ENCODE measurements around the gene RIGI. TPM values are rescaled to one million over a fixed set of nuclear protein-coding genes. Genes with fewer than 3 reads are reported as not detected.
"Not testable (repeated sequence)": the region's sequence is repeated elsewhere in the genome, so short reads cannot be mapped to it uniquely, and the experiment has no call there.

RIGI gene
- polyA plus RNA-seq, 1 experiment, result 2.4 TPM

DNA sequence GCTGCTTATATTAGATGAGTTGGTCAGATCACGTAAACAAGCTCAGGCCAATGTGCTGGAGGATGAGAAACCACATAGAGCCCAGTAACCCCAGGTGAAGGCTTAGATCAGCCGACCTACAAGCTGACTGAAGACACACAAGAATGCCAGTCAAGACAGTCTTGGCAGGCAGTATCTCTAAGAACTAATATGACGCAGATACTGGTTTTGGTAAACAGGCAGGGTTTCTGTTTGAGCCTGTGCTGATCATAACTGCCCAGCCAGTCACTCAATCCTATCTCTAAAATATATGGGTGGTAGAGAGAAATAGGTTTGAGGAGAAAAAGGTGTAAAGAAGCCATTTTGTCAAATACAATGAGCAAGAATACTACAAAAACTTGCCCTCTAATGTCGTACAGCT lies 7.8 kb upstream of the RIGI start:
- ChIA-PET CTCF (interaction anchor here (1.1 kb wide), 1 partner anchor 48 kb away, joined by 3 read pairs; no protein-coding TSS in a partner anchor), POLR2A (interaction anchor here (0.5 kb wide), 1 partner anchor 82 kb away, joined by 5 read pairs; no protein-coding TSS in a partner anchor)
- TF ChIP-seq, protein P1, sequence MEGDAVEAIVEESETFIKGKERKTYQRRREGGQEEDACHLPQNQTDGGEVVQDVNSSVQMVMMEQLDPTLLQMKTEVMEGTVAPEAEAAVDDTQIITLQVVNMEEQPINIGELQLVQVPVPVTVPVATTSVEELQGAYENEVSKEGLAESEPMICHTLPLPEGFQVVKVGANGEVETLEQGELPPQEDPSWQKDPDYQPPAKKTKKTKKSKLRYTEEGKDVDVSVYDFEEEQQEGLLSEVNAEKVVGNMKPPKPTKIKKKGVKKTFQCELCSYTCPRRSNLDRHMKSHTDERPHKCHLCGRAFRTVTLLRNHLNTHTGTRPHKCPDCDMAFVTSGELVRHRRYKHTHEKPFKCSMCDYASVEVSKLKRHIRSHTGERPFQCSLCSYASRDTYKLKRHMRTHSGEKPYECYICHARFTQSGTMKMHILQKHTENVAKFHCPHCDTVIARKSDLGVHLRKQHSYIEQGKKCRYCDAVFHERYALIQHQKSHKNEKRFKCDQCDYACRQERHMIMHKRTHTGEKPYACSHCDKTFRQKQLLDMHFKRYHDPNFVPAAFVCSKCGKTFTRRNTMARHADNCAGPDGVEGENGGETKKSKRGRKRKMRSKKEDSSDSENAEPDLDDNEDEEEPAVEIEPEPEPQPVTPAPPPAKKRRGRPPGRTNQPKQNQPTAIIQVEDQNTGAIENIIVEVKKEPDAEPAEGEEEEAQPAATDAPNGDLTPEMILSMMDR (IDR thresholded peaks at IDR 0.05; ENCODE audit: insufficient read depth, low read depth, low read length), result no peak
- no peaks in the 10 kb centered on the region; the same call in 1 of the 2 replicates for H3K36me3 ChIP-seq (ENCODE audit: control insufficient read depth, insufficient read depth, low read length)
- no peaks in the 10 kb centered on the region for H3K27me3 ChIP-seq (ENCODE audit: control insufficient read depth, insufficient read depth, low read length)
- DNase-seq (ENCODE audit: low read depth), result no peak
- no peak overlapping the region for H3K4me3 ChIP-seq (ENCODE audit: low read depth, low read length)

DNA sequence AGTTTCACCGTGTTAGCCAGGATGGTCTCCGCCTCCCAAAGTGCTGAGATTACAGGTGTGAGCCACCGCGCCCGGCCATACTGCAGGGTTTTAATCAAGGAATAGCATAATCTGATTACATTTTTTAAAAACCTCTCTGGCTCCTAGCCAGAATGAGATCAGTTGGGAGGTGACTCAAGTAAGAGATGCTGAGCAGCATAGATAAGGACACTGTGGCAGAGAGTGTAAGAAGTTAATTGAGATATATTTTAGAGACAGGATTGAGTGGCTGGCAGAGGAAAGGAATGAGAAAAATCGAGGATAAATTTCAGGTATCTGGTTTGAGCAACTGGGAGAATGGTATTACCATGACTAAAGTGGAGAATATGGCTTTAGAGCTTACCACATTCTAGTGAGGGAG lies 7.3 kb upstream of the RIGI start:
- ChIA-PET POLR2A (interaction anchor here (0.5 kb wide), 1 partner anchor 82 kb away, joined by 5 read pairs; no protein-coding TSS in a partner anchor), CTCF (interaction anchor here (1.0 to 1.6 kb wide), 3 partner anchors 12 to 154 kb away, joined by 3 to 6 read pairs (median 5); no protein-coding TSS in a partner anchor)
- Histone ChIP-seq H3K36me3 (ENCODE audit: control insufficient read depth, insufficient read depth, low read length) (no peaks in the 10 kb centered on the region), H3K4me3 (ENCODE audit: low read depth, low read length) (no peak overlapping the region), H3K27me3 (ENCODE audit: control insufficient read depth, insufficient read depth, low read length) (no peaks in the 10 kb centered on the region)
- TF ChIP-seq, protein P1 (IDR thresholded peaks at IDR 0.05; ENCODE audit: insufficient read depth, low read depth, low read length), result no peak
- DNase-seq (ENCODE audit: low read depth), result no peak

DNA sequence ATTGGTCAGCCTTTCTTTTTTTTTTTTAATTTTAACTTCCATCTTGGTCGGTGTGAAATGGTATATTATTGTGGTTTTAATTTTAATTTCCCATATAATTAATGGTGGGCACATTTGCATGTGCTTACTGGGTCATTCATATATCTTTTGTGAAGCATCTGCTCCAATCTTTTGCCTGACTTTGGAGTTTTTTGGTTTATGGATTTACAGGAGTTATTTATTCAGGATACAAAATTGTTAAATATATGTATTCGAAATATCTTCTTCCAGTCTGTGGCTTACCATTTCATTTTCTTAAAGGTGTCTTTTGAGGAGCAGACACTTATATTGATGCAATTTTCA lies 682 bp upstream of the RIGI start:
- TF ChIP-seq, protein P1 (IDR thresholded peaks at IDR 0.05; ENCODE audit: insufficient read depth, low read depth, low read length), result no peak
- no peak for DNase-seq (ENCODE audit: low read depth)
- no peaks in the 10 kb centered on the region for H3K27me3 ChIP-seq (ENCODE audit: control insufficient read depth, insufficient read depth, low read length)
- H3K36me3 ChIP-seq (ENCODE audit: control insufficient read depth, insufficient read depth, low read length), result no peaks in the 10 kb centered on the region
- H3K4me3 ChIP-seq (ENCODE audit: low read depth, low read length), result peak overlapping the region; percentile 68
- ChIA-PET POLR2A (interaction anchor here (0.6 kb wide), 2 partner anchors 25 to 66 kb away, joined by 4 to 14 read pairs; no protein-coding TSS in a partner anchor), CTCF (interaction anchor here (0.7 to 3.6 kb wide), 6 partner anchors 14 to 148 kb away, joined by 3 to 41 read pairs (median 3); no protein-coding TSS in a partner anchor)

DNA sequence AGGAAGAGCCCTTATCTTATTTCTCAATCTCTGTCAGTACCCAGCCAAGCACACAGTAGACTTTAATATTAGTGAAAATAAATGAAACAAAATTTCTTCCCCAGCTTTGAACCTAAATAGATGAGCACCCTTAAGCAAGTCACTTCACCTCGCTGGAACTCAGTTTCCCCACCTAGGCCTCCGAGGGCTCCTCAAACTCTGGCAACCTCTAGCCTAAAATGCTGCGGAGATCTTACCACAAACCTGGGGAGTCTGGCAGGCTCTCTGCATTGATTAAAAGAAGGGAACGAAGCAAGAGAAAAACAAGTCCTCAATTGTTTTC lies 326 bp downstream of the RIGI start:
- H3K4me3 ChIP-seq (ENCODE audit: low read depth, low read length), result peak overlapping the region; percentile 68
- POLR2A ChIA-PET, result no interaction called here
- no peak for DNase-seq (ENCODE audit: low read depth)
- CTCF ChIA-PET, result interaction anchor here (1.0 to 3.6 kb wide), 7 partner anchors 9 to 442 kb away, joined by 3 to 41 read pairs (median 3); no protein-coding TSS in a partner anchor
- TF ChIP-seq, protein P1 (IDR thresholded peaks at IDR 0.05; ENCODE audit: insufficient read depth, low read depth, low read length), result no peak
- no peaks in the 10 kb centered on the region for H3K27me3 ChIP-seq (ENCODE audit: control insufficient read depth, insufficient read depth, low read length)
- no peaks in the 10 kb centered on the region for H3K36me3 ChIP-seq (ENCODE audit: control insufficient read depth, insufficient read depth, low read length)

DNA sequence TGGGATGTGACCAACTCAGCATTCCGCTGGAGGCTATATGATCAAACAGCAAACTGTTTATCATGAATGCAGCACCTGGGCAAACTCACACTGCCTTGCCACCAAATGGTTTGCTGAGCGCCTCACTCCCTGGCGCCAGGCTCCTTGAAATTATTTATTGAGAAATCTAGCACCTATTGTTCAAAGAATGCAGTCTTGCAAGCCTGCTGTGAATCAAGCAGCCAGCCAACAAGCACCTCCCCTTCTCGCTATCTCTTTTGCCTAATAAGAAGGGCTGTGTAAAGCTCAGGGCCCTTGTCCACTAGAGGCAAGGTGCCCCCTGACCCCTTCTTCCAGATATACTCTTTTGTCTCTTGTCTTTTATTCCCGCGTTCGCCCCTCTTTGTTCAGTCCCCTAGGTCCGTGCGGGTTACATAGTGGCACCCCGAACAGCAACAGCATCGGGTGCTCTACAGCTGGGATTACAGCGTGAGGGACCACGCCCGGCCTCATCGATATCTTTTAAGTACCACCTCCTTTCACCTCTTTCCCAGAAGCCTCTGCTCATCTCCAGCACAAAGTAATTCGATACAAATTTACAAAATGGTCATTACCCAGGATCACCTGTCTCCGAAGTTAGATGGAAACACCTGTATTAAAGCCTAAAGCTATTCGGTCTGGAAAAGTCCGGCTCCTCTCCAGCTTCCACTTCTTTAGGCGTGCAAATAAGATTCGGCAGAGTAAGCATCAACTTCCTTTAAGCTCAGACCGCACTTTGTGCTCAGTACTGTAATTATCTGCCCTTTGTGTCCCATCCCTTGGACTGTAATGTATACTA lies 896 bp downstream of the RIGI start:
- POLR2A ChIA-PET, result no interaction called here
- no peak for DNase-seq (ENCODE audit: low read depth)
- TF ChIP-seq, protein P1 (IDR thresholded peaks at IDR 0.05; ENCODE audit: insufficient read depth, low read depth, low read length), result no peak

DNA sequence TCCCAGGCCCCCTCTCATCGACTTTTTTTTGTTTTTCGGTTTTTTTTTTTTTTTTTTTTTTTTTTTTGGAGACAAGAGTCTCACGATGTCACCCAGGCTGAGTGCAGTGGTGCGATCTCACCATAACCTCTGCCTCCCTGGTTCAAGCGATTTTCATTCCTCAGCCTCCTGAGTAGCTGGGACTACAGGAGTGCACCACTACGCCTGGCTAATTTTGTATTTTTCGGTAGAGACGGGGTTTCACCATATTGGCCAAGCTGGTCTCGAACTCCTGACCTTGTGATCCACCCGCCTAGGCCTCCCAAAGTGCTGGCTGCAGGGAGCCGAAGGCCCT lies 1.5 kb downstream of the RIGI start:
- H3K4me3 ChIP-seq (ENCODE audit: low read depth, low read length); H3K36me3 ChIP-seq (ENCODE audit: control insufficient read depth, insufficient read depth, low read length); POLR2A ChIA-PET; DNase-seq (ENCODE audit: low read depth); H3K27me3 ChIP-seq (ENCODE audit: control insufficient read depth, insufficient read depth, low read length): not testable (repeated sequence)
- CTCF ChIA-PET, result interaction anchor here (1.0 to 3.6 kb wide), 3 partner anchors 22 to 146 kb away, joined by 3 to 41 read pairs (median 3); partner anchors contain the start of gene NDUFB6

More for the DNA sequence above, 896 bp downstream of the RIGI start:
- CTCF ChIA-PET, result interaction anchor here (1.0 to 3.6 kb wide), 7 partner anchors 9 to 443 kb away, joined by 3 to 41 read pairs (median 3); partner anchors contain the start of gene NDUFB6
- peak overlapping the region; percentile 68 for H3K4me3 ChIP-seq (ENCODE audit: low read depth, low read length)
- H3K27me3 ChIP-seq (ENCODE audit: control insufficient read depth, insufficient read depth, low read length), result no peaks in the 10 kb centered on the region
- H3K36me3 ChIP-seq (ENCODE audit: control insufficient read depth, insufficient read depth, low read length), result no peaks in the 10 kb centered on the region

Measured in BJ (cell line).